ENCODE results near the gene WNK2.

GRCh38 chr9:93183663-93184431 lies at the start of gene WNK2:
- no peak for TF ChIP-seq CTCF (conservative IDR thresholded peaks at IDR 0.05 in 1 of 2, IDR thresholded peaks at IDR 0.05 in 1 of 2; ENCODE audit: extremely low read depth in 1 of 2, insufficient read depth in 1 of 2, low read depth in 1 of 2, low read length in 2 of 2)
- TF ChIP-seq EZH2 (IDR thresholded peaks at IDR 0.05; ENCODE audit: borderline replicate concordance, low read length): no peak

All from mammary epithelial cell (primary cell).